Limb (tissue), 2 donors: Measurements from ENCODE around the gene PSG2.
"Not testable (repeated sequence)": the region's sequence is repeated elsewhere in the genome, so short reads cannot be mapped to it uniquely, and the experiment has no call there.

Source experiments
- DNase-seq, 2 donors: peaks; one replicate each; pipeline ENCODE4 v3.0.0-alpha.2; 2016; ENCODE audit errors: extremely low spot score in 2 of 2

Gene PSG2

GRCh38 chr19:43082601-43083000 is at the start of gene PSG2:
TSS of gene PSG2 (minus strand) at chr19:43082701. CDS start at chr19:43082569, 132 bp downstream.
- not testable (repeated sequence) for DNase-seq

- not testable (repeated sequence) for DNase-seq
Observed at GRCh38 chr19:43131281-43131842, 48.9 kb upstream of the PSG2 start.

GRCh38 chr19:43129197-43129596 is 46.7 kb upstream of the PSG2 start:
- not testable (repeated sequence) for DNase-seq

- DNase-seq: not testable (repeated sequence)
Observed at GRCh38 chr19:43127336-43127735, 44.8 kb upstream of the PSG2 start.

GRCh38 chr19:43126720-43127119 is 44.2 kb upstream of the PSG2 start:
- DNase-seq: no peak

GRCh38 chr19:43124360-43124759 is 41.9 kb upstream of the PSG2 start:
- DNase-seq: no peak

- not testable (repeated sequence) for DNase-seq
Observed at GRCh38 chr19:43120433-43121026, 38.0 kb upstream of the PSG2 start.

- DNase-seq: not testable (repeated sequence)
Observed at GRCh38 chr19:43119526-43119925, 37.0 kb upstream of the PSG2 start.

GRCh38 chr19:43116421-43116820 is 33.9 kb upstream of the PSG2 start:
- DNase-seq: not testable (repeated sequence)

GRCh38 chr19:43115548-43115947 is 33.0 kb upstream of the PSG2 start:
- not testable (repeated sequence) for DNase-seq

- DNase-seq: not testable (repeated sequence)
Observed at GRCh38 chr19:43115064-43115463, 32.6 kb upstream of the PSG2 start.

- not testable (repeated sequence) for DNase-seq
Observed at GRCh38 chr19:43114626-43115025, 32.1 kb upstream of the PSG2 start.

GRCh38 chr19:43107401-43107800 is 24.9 kb upstream of the PSG2 start:
- not testable (repeated sequence) for DNase-seq

- DNase-seq: no peak
Observed at GRCh38 chr19:43105496-43105895, 23.0 kb upstream of the PSG2 start.

GRCh38 chr19:43104215-43104850 is 21.8 kb upstream of the PSG2 start:
- not testable (repeated sequence) for DNase-seq

- DNase-seq: no peak
Observed at GRCh38 chr19:43101950-43102349, 19.4 kb upstream of the PSG2 start.

- not testable (repeated sequence) for DNase-seq
Observed at GRCh38 chr19:43098416-43098815, 15.9 kb upstream of the PSG2 start.

- not testable (repeated sequence) for DNase-seq
Observed at GRCh38 chr19:43087702-43088340, 5.3 kb upstream of the PSG2 start.

- DNase-seq: not testable (repeated sequence)
Observed at GRCh38 chr19:43085796-43086530, 3.5 kb upstream of the PSG2 start.

GRCh38 chr19:43084196-43084832 is 1.8 kb upstream of the PSG2 start:
- not testable (repeated sequence) for DNase-seq

- not testable (repeated sequence) for DNase-seq
Observed at GRCh38 chr19:43083721-43084120, 1.2 kb upstream of the PSG2 start.
